Left lung (tissue), 10 donors: ENCODE measurements around the gene PDK2. TPM values are rescaled to one million over a fixed set of nuclear protein-coding genes. Genes with fewer than 3 reads are reported as not detected.

Source experiments
- ATAC-seq: fragments of 200-7000 bp; cut with Tn5 transposase; one replicate; pipeline ENCODE4 v1.9.1; 2020; ENCODE audit warnings: moderate library complexity
- DNase-seq, 4 donors: peaks; one replicate each; pipeline ENCODE4 v3.0.0-alpha.2; 2013 to 2020
- H3K27ac ChIP-seq, 2 donors: fragments of 200-600 bp; sonication (generic) in 1 of 2; one replicate each; pipeline versions ENCODE4 v1.5.0 to v1.8.0; 2020 to 2021
- H3K27me3 ChIP-seq, 2 donors: fragments of 200-600 bp; sonication (generic) in 1 of 2; one replicate each; pipeline versions ENCODE4 v1.5.0 to v1.8.0; 2020 to 2021
- H3K36me3 ChIP-seq, 2 donors: fragments of 200-600 bp; sonication (generic) in 1 of 2; one replicate each; pipeline versions ENCODE4 v1.5.0 to v1.8.0; 2020 to 2021
- H3K4me1 ChIP-seq, 2 donors: fragments of 200-600 bp; one replicate each; pipeline ENCODE4 v1.8.0; 2021
- H3K4me3 ChIP-seq, 2 donors: fragments of 200-600 bp; sonication (generic) in 1 of 2; one replicate each; pipeline versions ENCODE4 v1.5.0 to v1.8.0; 2020 to 2021; ENCODE audit warnings: mild to moderate bottlenecking in 1 of 2
- H3K9me3 ChIP-seq, 2 donors: fragments of 200-600 bp; sonication (generic) in 1 of 2; one replicate each; pipeline versions ENCODE4 v1.5.0 to v1.8.0; 2020 to 2021
- intact Hi-C, 2 donors: fragments of 100-400 bp; cut with DNase I; formaldehyde crosslinking; loops; one replicate each; pipeline versions ENCODE4 v1.11.2 to v1.14.2; 2022
- polyA plus RNA-seq, 6 donors: library from polyadenylated mRNA; unstranded; fragments of 120-200 nt; gene quantifications; one replicate each; pipeline ENCODE4 v1.2.1, GENCODE V29; 2013; ENCODE audit not compliant: insufficient read length in 6 of 6
- total RNA-seq, 2 donors: library from RNA; stranded (reverse); fragmentation: NEBNext Ultra II Directional; extraction: Animal tissue kit (Norgen Biotek cat#: 25700); gene quantifications; one replicate each; pipeline ENCODE4 v1.2.1, GENCODE V29; 2021
- TF ChIP-seq, protein P1 (sequence below), 2 donors: fragments of 200-600 bp; sonication (generic) in 1 of 2; IDR thresholded peaks; one replicate each; pipeline versions ENCODE4 v1.5.0 to v1.8.0; 2021; ENCODE audit warnings: antibody characterized with exemption in 2 of 2
- donor health status: DM: no; HTN: yes; CAD: no.
- donor health status: DM: no; HTN: no; CAD: no.

PDK2 gene
- total and polyA plus RNA-seq, 8 donors, result 20.7 to 83.8 (median 67.4) TPM

DNA sequence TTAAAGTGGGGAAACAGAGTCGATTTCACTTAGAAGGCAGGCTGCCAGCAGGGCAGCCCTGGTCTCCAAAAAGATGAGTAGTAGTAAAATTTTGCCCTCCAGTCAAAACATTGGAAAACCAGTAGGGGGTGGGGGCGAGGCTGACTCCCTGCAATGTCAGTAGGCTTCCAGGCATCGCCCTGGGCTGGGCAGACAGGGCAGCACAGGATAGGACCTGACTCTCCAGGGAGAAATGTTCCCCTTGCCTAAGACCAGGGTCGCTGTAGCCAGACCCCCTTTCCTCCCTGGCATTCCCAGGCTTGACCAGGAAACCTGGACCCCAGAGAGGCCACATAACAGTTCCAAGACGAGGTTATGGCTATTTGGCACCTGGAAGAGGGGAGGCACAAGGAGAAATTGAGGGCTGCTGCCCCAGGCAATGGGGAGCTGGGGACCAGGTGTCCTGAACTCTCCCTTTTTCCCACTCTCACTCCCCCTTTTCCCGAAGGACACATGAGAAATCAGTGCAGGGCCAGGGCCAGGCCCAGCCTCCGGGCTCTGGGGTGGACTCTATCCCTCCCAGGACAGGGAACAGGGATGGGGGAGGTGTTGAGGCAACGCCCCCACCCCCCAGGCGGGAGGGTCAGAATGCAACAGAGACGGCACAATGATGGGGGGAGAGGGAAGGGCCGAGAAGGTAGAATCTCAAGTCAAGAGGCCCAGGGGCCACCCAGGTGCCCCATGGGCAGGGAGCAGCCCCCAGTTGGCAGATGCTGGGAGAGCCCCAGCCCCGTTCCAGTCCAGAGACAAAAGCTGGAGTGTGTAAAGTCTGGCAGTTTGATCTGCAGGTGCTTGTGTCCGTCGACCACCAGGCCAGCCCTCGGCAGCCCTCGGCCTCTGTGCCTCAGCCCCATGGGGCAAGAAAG is 39.3 kb downstream of the PDK2 start:
- no peaks in the 10 kb centered on the region for H3K9me3 ChIP-seq
- peaks cover 0 to 33% of the 10 kb centered on the region in 2 donors for H3K4me1 ChIP-seq
- DNase-seq (peak in 1 of 4 donors; percentile 62), ATAC-seq (no peak)
- H3K36me3 ChIP-seq, result peaks cover 0 to 57% of the 10 kb centered on the region in 2 donors
- TF ChIP-seq, protein P1, sequence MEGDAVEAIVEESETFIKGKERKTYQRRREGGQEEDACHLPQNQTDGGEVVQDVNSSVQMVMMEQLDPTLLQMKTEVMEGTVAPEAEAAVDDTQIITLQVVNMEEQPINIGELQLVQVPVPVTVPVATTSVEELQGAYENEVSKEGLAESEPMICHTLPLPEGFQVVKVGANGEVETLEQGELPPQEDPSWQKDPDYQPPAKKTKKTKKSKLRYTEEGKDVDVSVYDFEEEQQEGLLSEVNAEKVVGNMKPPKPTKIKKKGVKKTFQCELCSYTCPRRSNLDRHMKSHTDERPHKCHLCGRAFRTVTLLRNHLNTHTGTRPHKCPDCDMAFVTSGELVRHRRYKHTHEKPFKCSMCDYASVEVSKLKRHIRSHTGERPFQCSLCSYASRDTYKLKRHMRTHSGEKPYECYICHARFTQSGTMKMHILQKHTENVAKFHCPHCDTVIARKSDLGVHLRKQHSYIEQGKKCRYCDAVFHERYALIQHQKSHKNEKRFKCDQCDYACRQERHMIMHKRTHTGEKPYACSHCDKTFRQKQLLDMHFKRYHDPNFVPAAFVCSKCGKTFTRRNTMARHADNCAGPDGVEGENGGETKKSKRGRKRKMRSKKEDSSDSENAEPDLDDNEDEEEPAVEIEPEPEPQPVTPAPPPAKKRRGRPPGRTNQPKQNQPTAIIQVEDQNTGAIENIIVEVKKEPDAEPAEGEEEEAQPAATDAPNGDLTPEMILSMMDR (IDR thresholded peaks at IDR 0.05), result no peak
- H3K4me3 ChIP-seq, result no peak overlapping the region
- intact Hi-C loops, result no loop called here
- peaks cover under 1 to 18% of the 10 kb centered on the region in 2 donors for H3K27me3 ChIP-seq
- H3K27ac ChIP-seq, result no peak overlapping the region

DNA sequence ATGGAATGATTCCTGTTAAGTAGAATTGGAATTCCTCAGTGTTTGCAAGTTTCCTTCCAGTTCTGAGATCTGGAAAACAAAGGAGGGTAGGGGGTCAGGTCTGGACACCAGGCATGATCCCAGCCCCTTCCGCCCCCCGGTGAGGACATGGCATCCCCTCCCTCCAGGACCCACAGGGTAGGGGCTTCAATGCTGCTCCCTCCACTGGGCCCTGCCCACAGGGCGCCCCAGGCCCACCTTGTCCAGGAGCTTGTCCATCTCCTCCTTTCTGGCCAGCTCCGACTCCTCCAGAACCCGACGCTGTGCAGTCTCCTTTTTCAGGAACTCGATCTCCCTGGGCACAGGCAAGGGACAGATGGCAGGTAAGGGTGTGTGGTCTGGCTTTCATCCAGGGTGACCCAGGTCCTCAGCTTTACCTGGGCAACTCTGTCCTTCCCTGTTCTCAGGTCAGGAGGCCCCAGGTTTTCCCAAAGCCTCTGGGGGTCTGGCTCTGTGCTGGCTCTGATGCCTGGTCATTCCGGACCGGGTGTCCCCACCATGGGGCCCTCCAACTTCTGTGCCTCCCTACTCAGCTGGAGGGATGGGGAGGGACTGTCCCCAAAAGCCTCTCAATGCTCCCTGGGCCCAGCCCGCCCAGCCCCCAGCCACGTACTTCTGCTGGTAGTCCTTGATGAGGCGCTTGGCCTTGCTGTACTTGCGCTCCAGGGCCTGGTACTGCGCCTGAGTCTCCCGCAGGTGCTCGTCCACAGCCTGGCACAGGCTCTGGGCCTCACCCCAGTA is 40.4 kb downstream of the PDK2 start:
- Histone ChIP-seq H3K27me3 (peaks cover 0 to 7% of the 10 kb centered on the region in 2 donors), H3K4me1 (peaks cover 2 to 33% of the 10 kb centered on the region in 2 donors), H3K36me3 (peaks cover 0 to 67% of the 10 kb centered on the region in 2 donors), H3K9me3 (no peaks in the 10 kb centered on the region), H3K27ac (no peak overlapping the region), H3K4me3 (no peak overlapping the region)
- TF ChIP-seq, protein P1 (IDR thresholded peaks at IDR 0.05), result no peak
- intact Hi-C loops, result no loop called here
- no peak for DNase-seq
- ATAC-seq, result no peak

DNA sequence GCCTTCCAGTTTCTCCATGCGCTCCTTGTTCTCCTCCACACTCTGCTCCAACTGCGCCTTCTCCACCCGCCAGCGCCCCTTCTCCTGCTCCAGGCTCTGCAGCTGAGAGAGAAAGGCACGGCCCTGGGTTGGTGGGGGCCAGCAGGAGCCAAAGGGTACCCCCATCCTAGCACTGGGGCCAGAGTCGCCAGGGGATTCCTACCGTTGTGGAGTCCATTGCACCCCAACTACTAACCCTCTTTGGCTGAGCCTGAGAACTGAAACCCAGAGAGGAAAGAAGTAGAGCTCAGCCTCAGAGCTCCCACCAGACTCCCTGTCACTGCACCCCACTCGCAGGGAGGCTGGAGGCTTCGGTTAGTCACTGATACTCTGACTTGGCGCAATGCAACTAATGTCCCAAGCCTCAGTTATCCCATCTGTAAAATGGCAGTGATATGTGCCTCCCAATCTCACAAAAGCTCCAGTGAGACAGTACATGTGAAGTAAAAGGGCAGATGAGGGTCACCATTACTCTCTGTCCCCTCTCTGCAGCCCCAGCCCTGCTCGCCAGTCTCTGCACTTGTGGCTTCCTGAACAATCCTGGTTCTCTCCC is 41.0 kb downstream of the PDK2 start:
- Histone ChIP-seq H3K9me3 (no peaks in the 10 kb centered on the region), H3K36me3 (peaks cover 0 to 74% of the 10 kb centered on the region in 2 donors), H3K4me1 (peaks cover 8 to 36% of the 10 kb centered on the region in 2 donors), H3K27me3 (peaks cover 0 to under 1% of the 10 kb centered on the region in 2 donors), H3K4me3 (no peak overlapping the region), H3K27ac (no peak overlapping the region)
- peak in 1 of 4 donors; percentile 69 for DNase-seq
- TF ChIP-seq, protein P1 (IDR thresholded peaks at IDR 0.05), result no peak
- no peak for ATAC-seq
- intact Hi-C loops, result no loop called here

DNA sequence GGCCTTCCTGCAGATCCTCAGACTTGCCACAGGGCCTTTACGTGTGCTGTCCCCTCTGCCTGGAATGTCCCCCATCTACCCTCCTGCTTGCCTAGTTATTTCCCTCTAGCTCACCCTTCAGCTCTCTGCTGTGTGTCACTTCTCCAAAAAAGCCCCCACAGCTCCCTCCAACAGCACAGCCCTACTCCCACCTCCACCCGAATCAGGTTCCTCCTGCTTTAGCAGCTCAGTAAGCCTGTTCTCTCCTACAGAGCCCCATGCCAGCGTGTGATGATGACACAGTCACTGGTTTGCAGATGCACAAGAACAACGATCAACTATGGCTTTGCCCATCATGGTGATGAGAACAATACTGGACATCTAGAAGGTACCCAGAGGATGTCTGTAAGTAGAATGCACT is 41.9 kb downstream of the PDK2 start:
- peaks cover 0 to 82% of the 10 kb centered on the region in 2 donors for H3K36me3 ChIP-seq
- ATAC-seq (no peak), DNase-seq (no peak)
- H3K4me3 ChIP-seq, result no peak overlapping the region
- no peak overlapping the region for H3K27ac ChIP-seq
- no peaks in the 10 kb centered on the region for H3K27me3 ChIP-seq
- H3K9me3 ChIP-seq, result no peaks in the 10 kb centered on the region
- TF ChIP-seq, protein P1 (IDR thresholded peaks at IDR 0.05), result no peak
- peaks cover 8 to 45% of the 10 kb centered on the region in 2 donors for H3K4me1 ChIP-seq
- intact Hi-C loops, result no loop called here
